Aorta (tissue), 5 donors: ENCODE data around the gene ITGB8. TPM values are rescaled to one million over a fixed set of nuclear protein-coding genes. Genes with fewer than 3 reads are reported as not detected.

Experiments used
- ATAC-seq: fragments of 200-7000 bp; cut with Tn5 transposase; one replicate; pipeline ENCODE4 v1.9.1; 2022; ENCODE audit warnings: moderate library complexity; ENCODE audit not compliant: low FRiP score
- DNase-seq, 2 donors: peaks; one replicate each; pipeline ENCODE4 v3.0.0-alpha.2; 2020
- H3K27ac ChIP-seq, 2 donors: one replicate each; pipeline ENCODE4 v1.5.1; 2013; ENCODE audit warnings: low read length in 2 of 2, mild to moderate bottlenecking in 2 of 2, moderate library complexity in 2 of 2, control low read depth in 1 of 2, inconsistent platforms in 1 of 2, low read depth in 1 of 2
- H3K27me3 ChIP-seq, 2 donors: one replicate each; pipeline ENCODE4 v1.6.1; 2013; ENCODE audit warnings: control low read depth in 1 of 2, low read length in 1 of 2, mild to moderate bottlenecking in 1 of 2, moderate library complexity in 1 of 2; ENCODE audit not compliant: insufficient read depth in 2 of 2, control insufficient read depth in 1 of 2
- H3K36me3 ChIP-seq, 2 donors: one replicate each; pipeline ENCODE4 v1.6.1; 2013; ENCODE audit warnings: control low read depth in 1 of 2, low read length in 1 of 2, mild to moderate bottlenecking in 1 of 2; ENCODE audit not compliant: insufficient read depth in 2 of 2, control insufficient read depth in 1 of 2
- H3K4me1 ChIP-seq, 2 donors: one replicate each; pipeline ENCODE4 v1.6.1; 2013; ENCODE audit warnings: low read length in 2 of 2, control low read depth in 1 of 2, mild to moderate bottlenecking in 1 of 2, moderate library complexity in 1 of 2; ENCODE audit not compliant: insufficient read depth in 2 of 2, control insufficient read depth in 1 of 2
- H3K4me3 ChIP-seq, 2 donors: one replicate each; pipeline ENCODE4 v1.5.1; 2013; ENCODE audit warnings: low read length in 2 of 2, control low read depth in 1 of 2, mild to moderate bottlenecking in 1 of 2
- H3K9me3 ChIP-seq: one replicate; pipeline ENCODE4 v1.6.1; 2013; ENCODE audit warnings: mild to moderate bottlenecking, low read length; ENCODE audit not compliant: control insufficient read depth
- WGBS, 2 donors: extraction: QIAGEN DNeasy Blood & Tissue Kit; methylation state at CpG; one replicate each; pipeline ENCODE4 v1.1.7; 2013; 5-methylcytosine and 5-hydroxymethylcytosine counted together
- intact Hi-C, 2 donors: fragments of 100-400 bp; cut with DNase I; formaldehyde crosslinking; loops; one replicate each; pipeline versions ENCODE4 v1.14.2 to v1.15.0; 2022
- polyA plus RNA-seq, 2 donors: library from polyadenylated mRNA; stranded (reverse); fragments of 200-250 nt; gene quantifications; one replicate each; pipeline ENCODE4 v1.2.3, GENCODE V29; 2013
- total RNA-seq, 2 donors: library from RNA; stranded (reverse); fragmentation: NEBNext Ultra II Directional; extraction: Animal tissue kit (Norgen Biotek cat#: 25700); gene quantifications; one replicate each; pipeline ENCODE4 v1.2.1, GENCODE V29; 2021
- donor health status: healthy with polysubstance abuse.
- donor health status: Bipolar disorder and iron deficiency.
- donor health status: DM: no; HTN: no; CAD: no.
- donor health status: DM: no; HTN: no; CAD: no.
- donor health status: DM: yes; HTN: yes; CAD: no.

Gene ITGB8
- total and polyA plus RNA-seq, 4 donors: 0.63 to 24.7 (median 6.6) TPM

- 70 to 78% methylated on average over 3 of the region's 3 CpGs for WGBS, 2 donors
- intact Hi-C loops: no loop called here
- no peak overlapping the region for H3K4me3 ChIP-seq
- DNase-seq (no peak), ATAC-seq (no peak)
- no peaks in the 10 kb centered on the region for H3K27me3 ChIP-seq
- no peaks in the 10 kb centered on the region for H3K4me1 ChIP-seq
- H3K36me3 ChIP-seq: no peaks in the 10 kb centered on the region
- H3K27ac ChIP-seq: no peak overlapping the region
- H3K9me3 ChIP-seq: no peaks in the 10 kb centered on the region
Measured at GRCh38 chr7:20343205-20343604, 12.5 kb downstream of the ITGB8 start.

GRCh38 chr7:20343941-20344340, 13.2 kb downstream of the ITGB8 start:
- DNase-seq (no peak), ATAC-seq (no peak)
- Histone ChIP-seq H3K36me3 (no peaks in the 10 kb centered on the region), H3K27me3 (no peaks in the 10 kb centered on the region), H3K4me3 (no peak overlapping the region), H3K9me3 (no peaks in the 10 kb centered on the region), H3K27ac (no peak overlapping the region), H3K4me1 (no peaks in the 10 kb centered on the region)
- WGBS, 2 donors: 64 to 65% methylated on average over 2 of the region's 2 CpGs
- intact Hi-C loops: no loop called here

DNA sequence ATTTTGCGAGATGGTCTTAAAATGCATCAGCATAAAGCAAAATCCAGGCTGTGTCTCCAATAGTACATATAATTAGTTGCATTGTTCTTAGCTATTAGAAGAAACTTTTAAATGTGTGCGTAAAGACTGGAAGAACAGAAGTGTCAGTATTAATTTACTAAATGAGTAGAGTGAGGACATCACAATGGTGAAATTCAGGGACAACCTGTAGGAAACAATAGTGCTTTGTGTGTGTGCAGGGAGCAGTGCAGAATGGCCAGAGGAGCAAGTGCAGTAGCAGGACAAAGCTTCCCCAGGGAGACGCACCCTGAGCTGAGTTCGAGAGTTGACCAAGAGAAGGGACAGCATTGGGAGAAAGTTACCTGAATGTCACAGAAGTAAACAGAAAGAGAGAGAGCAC, 13.7 kb downstream of the ITGB8 start:
- H3K27me3 ChIP-seq: no peaks in the 10 kb centered on the region
- H3K36me3 ChIP-seq: no peaks in the 10 kb centered on the region
- ATAC-seq (no peak), DNase-seq (no peak)
- WGBS, 2 donors: 98 to 99% methylated on average over 4 of the region's 4 CpGs
- H3K9me3 ChIP-seq: no peaks in the 10 kb centered on the region
- no peaks in the 10 kb centered on the region for H3K4me1 ChIP-seq
- H3K27ac ChIP-seq: no peak overlapping the region
- H3K4me3 ChIP-seq: no peak overlapping the region
- intact Hi-C loops: no loop called here

DNA sequence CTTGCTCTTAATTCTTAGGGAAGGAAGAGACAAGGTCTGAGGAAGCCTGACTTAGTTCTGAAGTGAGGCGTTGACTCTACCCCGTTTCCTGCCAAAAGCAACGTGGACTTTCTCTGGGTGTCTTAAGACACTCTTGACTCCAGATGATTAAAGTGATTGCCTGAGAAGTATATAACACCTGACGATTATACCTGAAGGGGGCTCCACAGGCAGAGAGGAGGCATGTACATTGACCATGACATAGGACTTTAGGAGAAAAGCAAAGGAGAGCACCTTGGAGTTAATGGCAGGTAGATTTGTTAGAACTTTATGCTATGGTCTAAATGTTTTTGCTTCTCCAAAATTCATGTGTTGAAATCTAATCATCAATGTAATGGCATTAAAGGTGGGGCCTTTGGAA, 15.9 kb downstream of the ITGB8 start:
- intact Hi-C loops: no loop called here
- DNase-seq: no peak
- 94 to 97% methylated on average over 4 of the region's 4 CpGs for WGBS, 2 donors
- ATAC-seq: no peak
- no peak overlapping the region for H3K4me3 ChIP-seq
- H3K27me3 ChIP-seq: no peaks in the 10 kb centered on the region
- no peak overlapping the region for H3K27ac ChIP-seq
- no peaks in the 10 kb centered on the region for H3K36me3 ChIP-seq
- no peaks in the 10 kb centered on the region for H3K9me3 ChIP-seq
- no peaks in the 10 kb centered on the region for H3K4me1 ChIP-seq

GRCh38 chr7:20347680-20348079, 17.0 kb downstream of the ITGB8 start:
- Histone ChIP-seq H3K4me3 (no peak overlapping the region), H3K9me3 (no peaks in the 10 kb centered on the region), H3K27ac (no peak overlapping the region), H3K4me1 (no peaks in the 10 kb centered on the region), H3K27me3 (no peaks in the 10 kb centered on the region), H3K36me3 (no peaks in the 10 kb centered on the region)
- intact Hi-C loops: no loop called here
- ATAC-seq (no peak), DNase-seq (no peak)

DNA sequence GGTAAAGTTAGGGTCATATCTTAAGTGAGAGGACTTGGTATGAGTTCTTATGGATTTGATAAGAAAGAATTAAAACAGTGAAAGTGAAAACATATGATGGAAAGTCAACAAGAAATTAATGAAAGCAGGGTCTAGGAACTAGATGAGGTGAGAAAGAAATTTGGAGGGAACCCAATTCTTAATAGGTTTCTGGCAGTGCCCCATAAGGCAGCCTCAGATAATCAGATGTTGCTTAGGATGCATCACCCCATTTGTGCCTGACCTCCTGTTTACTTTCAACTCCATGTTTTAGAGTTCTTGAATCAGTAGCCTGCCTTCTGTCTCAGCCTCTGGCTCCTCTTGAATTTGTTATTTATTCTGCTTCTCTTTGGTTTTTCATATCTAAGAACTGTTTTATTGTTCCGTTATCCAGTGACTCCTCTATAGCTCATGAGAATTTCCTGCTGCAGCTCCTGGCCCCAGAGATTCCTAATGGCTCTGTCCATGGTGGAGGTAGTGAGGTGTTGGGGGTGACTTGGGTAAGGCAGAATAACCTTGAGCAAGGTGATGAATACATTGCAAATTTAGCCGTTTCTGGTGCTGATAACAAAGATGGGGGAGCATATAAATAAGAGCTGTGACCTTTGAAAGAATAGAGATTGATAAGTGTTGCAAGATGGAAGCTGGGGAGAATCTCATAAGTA, 17.6 kb downstream of the ITGB8 start:
- intact Hi-C loops: no loop called here
- Histone ChIP-seq H3K9me3 (no peaks in the 10 kb centered on the region), H3K27me3 (no peaks in the 10 kb centered on the region), H3K4me1 (no peaks in the 10 kb centered on the region), H3K4me3 (no peak overlapping the region), H3K36me3 (no peaks in the 10 kb centered on the region), H3K27ac (no peak overlapping the region)
- DNase-seq (no peak), ATAC-seq (no peak)
- 80 to 85% methylated on average over 2 of the region's 2 CpGs for WGBS, 2 donors

DNA sequence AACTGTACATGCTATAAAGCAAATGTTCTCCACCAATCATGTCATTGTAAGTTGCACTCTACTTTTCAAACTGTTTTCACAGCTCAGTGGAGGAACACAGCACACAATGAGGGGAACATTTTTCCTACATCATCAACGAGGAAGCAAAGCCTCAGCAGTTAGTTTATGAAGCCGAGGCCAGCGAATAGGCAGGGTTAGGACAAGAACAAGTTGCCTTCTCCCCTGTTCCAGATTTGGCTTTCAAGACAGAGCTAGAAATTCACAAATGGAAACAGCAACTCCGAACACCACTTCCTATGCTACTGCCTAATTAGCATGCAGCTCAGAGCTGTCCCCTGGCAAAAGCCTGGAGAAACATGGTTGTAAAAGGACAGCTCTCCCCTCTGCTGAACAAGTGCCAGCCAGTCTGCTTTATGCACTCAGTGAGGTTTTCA, 19.8 kb downstream of the ITGB8 start:
- Histone ChIP-seq H3K27me3 (no peaks in the 10 kb centered on the region), H3K36me3 (no peaks in the 10 kb centered on the region), H3K9me3 (no peaks in the 10 kb centered on the region), H3K4me3 (no peak overlapping the region), H3K27ac (peak overlapping the region in 1 of 2 donors; percentile 73), H3K4me1 (no peaks in the 10 kb centered on the region)
- DNase-seq: no peak
- 3 to 6% methylated on average over 4 of the region's 4 CpGs for WGBS, 2 donors
- intact Hi-C loops: no loop called here
- ATAC-seq: peak; percentile 55

- Histone ChIP-seq H3K36me3 (no peaks in the 10 kb centered on the region), H3K4me1 (no peaks in the 10 kb centered on the region), H3K27me3 (no peaks in the 10 kb centered on the region), H3K9me3 (no peaks in the 10 kb centered on the region), H3K27ac (no peak overlapping the region), H3K4me3 (no peak overlapping the region)
- ATAC-seq (no peak), DNase-seq (no peak)
- intact Hi-C loops: no loop called here
- WGBS, 2 donors: 83 to 84% methylated on average over 1 of the region's 1 CpG
Measured at GRCh38 chr7:20350996-20351692, 20.4 kb downstream of the ITGB8 start.

DNA sequence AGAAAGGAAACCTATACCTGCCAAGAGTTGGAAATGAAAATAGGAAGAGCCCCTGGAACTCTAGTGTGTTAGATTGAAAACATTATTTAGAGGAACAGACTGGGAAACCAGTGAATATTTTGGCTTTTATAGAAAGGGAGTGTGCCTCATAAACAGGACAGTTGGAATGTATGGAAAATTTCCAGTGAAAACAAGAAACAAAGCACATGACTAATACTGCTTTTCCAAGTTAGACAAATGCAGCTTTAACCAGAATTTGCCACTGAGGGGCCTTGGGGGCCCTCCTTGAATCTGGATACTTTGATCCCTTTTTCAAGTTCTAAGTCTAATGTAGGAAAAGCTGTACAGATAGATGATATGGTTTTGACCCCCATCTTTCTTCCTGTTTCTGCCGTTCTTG, 21.2 kb downstream of the ITGB8 start:
- no peaks in the 10 kb centered on the region for H3K9me3 ChIP-seq
- WGBS, 2 donors: 3 to 9% methylated on average over 1 of the region's 1 CpG
- DNase-seq: no peak
- H3K27ac ChIP-seq: no peak overlapping the region
- no peaks in the 10 kb centered on the region for H3K36me3 ChIP-seq
- H3K27me3 ChIP-seq: no peaks in the 10 kb centered on the region
- H3K4me3 ChIP-seq: no peak overlapping the region
- intact Hi-C loops: no loop called here
- no peaks in the 10 kb centered on the region for H3K4me1 ChIP-seq
- ATAC-seq: no peak
